ENCODE data around the gene PLA2G4F.

Gene PLA2G4F

DNA sequence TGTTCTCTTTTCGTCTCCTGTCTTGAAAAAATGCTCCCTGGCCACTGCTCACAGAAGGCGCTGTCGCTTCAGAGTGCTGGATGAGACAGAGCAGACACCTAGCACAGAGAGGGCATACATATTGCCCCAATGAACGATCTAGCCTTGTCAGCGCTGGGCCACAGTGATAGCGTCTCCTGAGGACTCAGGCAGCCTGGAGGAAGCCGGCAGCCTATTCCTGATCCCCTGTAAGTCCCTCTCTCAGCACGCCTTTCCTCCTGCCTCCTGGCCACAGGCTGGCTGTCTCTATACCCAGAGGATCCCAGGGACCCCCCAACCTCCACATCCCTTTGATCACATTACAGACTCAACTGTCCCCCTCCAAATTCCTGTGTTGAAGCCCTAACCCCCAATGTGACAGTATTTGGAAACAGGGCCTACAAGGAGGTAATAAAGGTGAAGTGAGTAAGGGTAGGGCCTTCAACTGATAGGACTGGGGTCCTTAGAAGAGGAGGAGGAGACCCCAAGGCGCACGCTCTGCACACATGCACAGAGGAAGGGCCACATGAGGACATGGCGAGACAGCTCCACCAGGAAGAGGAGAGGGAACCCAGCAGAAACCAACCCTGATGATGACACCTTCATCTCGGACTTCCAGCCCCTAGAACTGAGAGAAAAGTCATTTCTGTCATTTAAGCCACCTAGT, 7.5 kb downstream of the PLA2G4F start:
- DNase-seq (ENCODE audit: low read depth) = no peak

DNA sequence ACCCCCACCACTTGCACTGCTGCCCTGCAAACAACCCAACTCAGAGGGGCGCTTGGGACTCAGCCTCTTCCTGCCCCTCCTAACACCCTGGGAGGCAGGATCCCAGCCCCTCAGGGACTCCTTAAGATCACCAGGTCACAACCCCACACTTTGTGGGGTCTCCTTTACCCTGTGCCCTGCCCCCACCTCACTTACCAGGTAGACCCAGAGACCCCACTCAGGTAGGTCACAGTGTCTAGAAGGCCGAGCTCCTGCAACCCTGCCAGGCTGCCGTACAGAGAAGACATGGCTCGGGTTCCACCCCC, 9.1 kb downstream of the PLA2G4F start:
- DNase-seq (ENCODE audit: low read depth) = no peak

DNA sequence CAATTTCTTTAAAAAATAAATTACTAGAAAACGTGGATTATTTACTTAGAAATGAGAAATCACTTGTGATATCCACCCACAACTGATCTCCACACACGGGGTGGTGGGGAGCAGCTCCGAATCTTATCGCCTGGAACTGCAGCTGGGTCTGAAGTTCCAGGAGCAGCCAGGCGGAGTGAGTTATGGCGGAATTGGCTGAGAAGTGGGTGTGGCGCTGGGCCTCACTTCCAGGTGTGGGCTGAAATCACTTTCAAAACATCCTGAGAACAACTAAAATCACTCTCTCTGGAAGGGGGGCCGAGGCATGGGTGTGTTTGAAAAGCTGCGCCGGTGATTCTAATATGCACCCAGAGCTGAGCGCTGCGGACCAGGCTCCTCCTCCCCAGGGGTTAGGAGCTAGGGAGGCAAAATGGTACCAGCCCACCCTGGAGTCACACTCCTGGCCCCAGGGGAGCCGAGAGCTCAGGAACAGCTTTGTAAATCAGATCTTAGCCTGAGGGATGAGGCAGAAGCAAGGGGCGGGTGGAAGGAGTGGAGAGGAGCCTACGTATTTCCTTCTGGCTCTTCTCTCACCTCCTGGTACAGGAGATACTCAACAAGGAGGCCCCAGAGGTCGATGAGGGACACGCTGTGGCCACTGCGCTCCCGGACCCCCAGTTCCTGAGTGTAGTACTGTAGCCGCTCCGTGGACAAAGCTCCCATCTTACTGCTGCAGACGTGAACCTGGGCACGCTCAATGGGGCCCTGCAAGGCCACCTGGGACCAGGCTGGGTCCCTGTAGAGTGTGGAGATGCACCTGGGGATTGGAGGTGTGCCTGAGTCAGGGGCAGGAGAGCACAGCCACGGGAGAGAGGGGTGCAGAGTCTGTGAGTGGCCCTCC, 9.6 kb downstream of the PLA2G4F start:
- no peak for DNase-seq (ENCODE audit: low read depth)

DNA sequence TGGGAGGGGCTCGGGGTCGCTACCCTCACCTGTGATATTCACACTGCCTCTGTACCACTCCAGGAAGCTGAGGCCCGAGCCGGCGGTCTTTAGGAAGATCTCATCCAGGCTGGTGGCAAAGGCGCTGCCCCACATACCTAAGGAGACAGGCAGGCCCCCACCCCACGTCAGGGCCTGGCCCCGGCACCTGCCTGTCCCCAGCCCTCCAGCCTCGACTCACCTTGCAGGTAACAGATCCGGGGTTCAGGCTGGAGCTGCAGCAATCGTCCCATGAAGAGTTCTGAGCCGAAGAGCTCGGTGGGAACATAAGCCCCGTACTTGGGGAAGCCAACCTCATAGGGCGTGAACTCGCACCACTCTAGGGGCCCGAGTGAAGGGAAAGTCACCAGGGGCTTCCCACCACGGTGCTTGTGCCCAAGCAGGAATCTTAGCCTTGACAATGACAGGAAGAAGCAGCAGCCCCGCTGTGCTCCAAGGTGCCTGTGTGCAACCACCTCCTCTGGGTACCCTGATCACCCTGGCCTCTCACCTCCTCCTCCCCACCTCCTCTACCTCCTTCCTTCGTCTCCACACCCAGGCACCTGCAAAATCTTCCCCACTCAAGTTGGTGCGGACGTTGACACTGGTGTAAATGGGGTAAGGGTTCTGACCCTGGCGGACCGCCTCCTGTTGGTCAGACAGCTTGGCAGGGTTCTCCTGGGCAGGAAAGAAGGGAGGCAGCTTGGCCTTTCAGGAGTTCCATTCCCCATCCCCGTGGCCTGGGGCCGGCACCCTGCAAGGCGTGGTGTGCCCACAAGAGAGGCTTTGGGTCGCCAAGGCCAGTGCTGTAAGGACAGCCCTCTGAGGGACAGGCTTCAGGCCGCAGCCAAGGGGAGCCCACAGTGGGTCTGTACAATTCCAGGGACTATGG, 10.6 kb downstream of the PLA2G4F start:
- DNase-seq (ENCODE audit: low read depth) = no peak

DNA sequence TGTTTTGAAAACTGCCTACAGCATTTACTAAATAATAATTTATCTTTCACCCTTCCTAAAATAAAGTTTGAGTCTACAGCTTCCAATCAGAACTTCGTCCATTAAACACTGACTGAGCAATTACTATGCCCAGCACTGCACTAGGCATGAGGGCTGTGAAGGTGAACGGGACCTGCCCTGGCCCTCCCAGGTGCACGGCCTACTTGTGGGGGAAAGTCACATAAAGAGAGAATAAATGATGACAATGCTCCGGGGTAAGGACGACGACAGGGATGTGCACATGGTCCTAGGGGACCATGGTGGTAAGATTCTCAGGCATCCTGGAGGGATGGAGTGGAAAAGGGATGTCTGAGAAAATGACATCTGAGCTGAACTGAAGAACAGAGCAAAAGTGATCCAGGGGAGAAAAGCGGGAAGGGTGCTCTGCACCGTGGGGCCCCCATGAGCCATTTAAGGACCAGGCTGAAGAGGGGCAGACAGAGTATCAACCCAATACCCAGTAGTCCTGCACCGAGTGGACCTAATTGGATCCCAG, 11.5 kb downstream of the PLA2G4F start:
- DNase-seq (ENCODE audit: low read depth) = no peak

DNA sequence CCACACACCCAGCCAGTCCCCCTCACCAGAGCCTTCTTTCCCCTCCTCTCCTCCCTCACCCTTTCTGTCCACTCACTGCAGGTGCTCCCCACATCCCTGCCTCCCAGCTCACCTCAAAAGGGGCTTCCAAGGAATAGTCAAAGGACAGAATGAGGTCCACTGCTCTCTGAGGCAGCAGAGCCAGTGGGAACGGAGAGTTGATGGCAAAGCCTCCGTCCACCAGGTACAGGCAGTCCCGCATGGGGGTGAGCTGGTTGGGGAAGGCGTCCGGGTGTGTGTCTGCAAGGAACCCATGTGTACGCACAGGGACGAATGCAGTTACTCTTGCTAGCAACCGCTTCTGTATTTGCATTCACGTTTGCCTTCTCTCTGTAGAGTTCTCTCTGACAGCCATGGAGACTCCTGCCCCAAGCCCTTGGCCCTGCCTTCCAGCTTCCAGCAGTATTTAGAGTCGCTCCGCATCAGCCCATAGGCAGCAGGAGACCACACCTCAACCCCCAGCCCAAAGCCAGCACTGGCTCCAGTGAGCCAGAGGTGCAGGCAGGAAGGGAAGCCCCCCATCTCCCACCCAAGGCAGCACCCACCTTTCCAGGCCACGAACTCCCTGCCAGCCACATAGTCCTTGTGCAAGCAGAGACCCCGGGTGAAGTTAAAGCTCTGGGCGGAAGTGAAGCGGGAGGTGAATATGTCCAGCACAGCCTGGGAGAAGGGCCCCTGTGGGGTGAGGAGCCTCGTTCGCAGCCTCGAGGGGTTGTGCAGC, 12.4 kb downstream of the PLA2G4F start:
- no peak for DNase-seq (ENCODE audit: low read depth)

DNA sequence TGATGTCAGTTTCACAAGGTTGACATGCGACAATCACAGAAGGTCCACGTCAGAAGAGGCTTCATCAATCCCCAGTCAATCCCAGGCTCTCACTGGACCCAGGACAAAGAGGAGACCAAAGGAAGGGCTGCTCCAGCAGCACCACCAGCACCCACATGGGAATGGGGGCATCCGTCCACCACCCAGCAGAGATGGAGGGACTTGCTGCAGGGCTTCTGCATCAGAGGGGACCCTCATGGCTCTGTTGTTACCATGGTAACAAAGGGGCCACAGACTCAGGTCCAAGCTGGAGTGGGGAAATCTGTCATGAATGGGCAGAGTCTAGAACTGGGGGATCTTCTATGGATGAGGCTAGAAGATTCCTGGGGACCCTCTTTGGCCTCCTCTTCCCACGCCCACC, 13.1 kb downstream of the PLA2G4F start:
- DNase-seq (ENCODE audit: low read depth) = no peak

DNA sequence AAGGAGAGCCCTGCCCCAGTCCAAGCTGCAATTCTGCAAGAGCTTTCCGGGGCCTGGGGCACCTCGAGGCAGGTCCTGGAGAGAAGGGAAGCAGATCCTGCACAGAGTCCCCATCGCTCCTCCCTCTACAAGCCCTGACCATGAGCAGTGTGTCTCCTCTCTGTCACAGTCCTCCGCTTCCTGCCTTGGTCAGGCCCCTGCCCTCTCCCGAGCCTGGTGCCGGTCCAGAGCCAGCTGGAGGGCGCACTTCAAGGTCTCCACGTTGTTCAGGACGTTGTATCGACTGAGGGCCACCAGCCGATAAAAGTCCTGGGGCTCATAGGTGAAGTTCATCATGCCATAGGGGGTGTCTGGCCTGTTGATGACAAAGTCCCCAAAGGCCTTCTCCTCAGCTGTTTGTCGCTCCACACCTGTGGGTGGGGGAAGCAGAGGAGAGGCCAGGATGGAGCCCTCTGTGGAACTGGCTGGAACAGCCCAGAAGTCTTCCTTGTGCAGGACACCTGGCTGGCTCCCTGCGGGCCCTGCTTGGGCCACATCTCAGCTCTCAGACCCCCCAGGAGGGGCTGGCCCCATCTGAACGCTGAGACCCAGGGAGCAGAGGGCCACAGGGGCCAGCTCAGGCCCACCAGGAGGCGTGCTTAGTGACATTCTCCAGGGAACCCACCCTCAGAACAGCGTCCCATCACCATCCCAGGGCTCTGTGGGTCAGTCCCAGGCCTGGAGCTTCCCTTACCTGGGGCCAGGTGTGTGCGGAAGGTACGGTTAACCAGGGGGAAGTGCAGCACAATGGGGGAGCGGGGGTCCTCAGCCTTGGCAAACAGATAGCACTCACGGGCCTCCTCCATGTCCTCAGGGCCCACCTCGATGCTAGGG, 14.4 kb downstream of the PLA2G4F start:
- DNase-seq (ENCODE audit: low read depth) = no peak

DNA sequence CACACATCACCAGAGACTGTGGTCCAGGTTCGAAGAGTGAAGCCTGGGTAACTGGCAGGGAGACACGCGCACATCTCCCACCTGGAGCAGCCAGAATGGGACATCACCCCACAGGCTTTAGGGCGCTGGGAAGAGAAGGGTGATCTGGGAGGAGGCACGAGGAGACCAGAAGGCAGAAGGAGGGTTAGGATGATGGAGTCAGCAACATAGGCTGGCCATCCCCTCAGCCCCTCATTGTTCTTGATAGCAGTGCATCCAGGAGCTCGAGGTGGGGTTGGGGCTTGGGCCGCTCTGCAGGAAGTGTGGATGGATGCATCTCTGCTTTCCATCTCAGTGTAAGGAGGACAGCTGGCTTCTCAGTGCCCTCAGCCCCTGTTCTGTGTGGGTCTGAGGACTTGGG, 15.2 kb downstream of the PLA2G4F start:
- DNase-seq (ENCODE audit: low read depth) = no peak

DNA sequence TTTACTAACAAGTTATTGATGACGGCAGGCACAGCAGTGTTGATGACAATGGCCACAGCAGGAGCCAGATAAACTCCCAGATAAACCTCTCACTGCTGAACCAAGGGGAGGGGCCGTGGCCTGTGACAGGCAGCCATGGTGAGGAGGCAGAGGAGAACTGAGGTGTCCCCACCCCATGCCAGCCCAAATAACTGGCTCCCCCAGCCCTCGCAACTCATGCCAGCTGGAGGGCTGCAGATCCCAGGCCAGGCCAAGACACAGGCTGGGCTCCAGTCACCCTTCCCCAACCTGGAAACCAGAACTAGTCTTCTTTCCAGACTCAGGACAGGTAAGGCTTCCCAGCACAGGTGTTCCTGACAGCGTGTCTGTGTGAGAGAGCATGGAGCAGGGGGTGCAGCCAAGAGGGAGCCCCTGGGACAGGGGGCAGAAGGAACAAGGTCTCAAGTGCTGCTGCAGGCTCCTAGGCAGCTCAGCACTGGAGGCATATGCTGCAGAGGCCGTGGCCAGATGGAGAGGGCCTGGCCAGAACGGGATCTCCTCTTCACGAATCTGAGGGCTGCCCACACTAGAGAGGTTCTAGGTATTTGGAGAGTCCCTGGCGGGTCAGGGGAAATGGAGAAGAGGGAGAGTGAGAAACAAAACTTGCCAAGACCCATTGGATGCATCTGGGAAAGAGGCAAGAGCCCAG, 15.9 kb downstream of the PLA2G4F start:
- no peak for DNase-seq (ENCODE audit: low read depth)

DNA sequence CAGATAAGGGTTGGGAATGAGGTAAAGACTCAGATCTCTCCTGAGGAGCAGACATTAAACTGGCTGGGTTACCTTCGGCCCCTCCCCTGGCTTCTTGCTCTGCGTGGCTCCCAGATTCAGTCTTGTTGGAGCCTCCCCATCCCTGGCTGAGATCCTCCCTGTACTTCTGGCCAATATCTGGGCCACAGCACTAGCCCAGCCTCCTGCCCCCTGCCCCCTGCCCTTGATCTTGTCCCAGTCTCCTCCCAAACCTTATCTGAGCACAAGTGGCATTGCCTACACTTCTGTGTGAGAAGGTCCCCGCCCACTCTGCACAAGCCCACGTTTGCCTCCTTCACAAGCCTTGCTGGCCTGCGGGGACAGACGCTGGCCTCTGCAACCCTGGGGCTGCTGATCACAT, 16.8 kb downstream of the PLA2G4F start:
- no peak for DNase-seq (ENCODE audit: low read depth)

DNA sequence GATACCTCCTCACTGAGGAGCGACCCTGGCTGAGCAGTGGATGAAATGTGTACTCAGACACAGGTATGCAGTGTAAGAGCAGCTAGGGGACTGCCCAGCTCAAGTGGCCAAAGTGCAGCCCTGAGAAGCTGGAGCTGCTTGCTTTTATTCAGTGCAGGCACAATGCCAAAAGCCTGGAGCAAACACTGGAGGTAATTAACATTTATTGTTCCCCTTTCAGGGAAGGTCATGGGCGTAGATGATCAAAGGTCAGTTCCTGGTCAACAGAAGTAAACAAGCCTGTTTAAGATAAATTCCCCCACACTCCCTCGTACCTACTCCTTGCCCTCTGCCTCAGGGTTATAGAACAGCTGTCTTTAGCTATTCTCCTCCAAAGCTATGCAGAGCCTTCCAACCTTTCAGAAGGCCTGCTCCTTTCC, 17.5 kb downstream of the PLA2G4F start:
- no peak for DNase-seq (ENCODE audit: low read depth)

DNA sequence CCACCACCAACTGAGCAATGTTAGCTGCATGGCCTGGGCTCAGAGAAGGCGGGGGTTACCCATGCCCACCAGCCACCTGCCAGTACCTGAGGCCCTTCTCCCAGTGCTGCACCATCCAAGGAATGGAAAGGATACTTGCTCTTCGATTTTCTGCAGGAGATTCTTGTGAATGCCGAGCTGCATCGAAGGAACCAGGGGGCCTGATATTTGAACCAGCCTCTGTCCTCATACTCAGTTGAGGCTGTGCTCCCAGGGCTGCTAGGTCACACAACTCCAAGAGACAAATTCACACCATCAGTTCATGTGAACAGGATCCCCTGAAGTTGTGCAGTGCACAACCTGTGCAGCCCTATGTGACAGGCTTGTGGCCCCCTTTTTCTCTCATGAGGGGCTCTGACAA, 18.0 kb downstream of the PLA2G4F start:
- no peak for DNase-seq (ENCODE audit: low read depth)

DNA sequence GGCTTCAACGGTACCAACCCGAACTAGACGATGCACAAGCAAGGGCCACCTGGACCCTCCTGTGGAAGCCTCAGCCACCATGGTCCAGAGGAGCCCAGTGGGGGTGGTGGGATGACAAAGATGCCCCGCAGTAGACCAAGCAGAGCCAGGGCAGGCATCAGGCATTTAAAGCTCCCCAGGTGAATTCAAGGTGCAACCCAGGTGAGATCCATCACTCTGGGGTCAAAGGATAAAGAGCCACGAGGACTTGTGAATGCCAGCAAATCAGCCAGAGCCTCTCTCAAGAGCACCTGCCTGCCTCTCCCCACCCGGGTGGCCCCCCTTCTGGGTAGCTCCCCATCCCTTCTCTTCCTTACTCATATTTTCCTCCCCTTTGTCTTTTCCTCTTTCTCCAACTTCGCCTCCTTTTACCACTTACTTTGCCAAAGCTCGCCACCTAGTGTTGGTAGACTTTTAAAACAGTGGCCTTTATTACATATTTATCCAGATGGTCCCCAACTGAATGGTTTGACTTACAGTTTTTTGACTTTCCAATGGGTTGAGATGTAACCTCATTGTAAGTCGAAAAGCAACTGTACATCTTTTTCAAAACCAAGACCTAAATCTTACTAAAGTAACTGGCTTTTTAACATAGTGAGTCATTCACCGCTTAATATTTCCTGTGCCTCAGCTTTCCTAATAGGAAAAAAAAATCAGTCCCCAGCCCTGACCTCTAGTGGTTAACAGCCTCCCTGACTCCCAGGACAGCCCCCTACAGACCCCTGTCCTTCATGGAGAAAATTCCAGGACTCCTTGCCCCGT, 18.8 kb downstream of the PLA2G4F start:
- DNase-seq (ENCODE audit: low read depth) = peak; percentile 24

DNA sequence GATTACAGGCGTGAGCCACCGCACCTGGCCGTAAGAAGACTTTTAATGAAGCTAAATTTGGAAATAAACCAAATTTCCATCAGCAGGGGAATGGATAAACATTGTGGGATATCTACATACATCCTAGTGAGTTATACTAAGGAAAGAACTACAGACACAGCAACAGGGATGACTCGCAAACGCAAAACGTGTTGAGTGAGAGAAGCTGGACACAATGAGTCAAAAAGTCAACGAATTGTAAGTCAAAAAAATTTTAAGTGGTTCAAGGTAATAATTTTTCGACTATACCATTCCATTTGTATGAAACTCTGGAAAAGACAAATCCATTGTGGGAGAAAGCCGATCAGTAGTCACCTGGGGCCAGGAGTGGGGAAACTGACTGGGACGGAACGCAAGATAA, 19.9 kb downstream of the PLA2G4F start:
- DNase-seq (ENCODE audit: low read depth) = no peak

DNA sequence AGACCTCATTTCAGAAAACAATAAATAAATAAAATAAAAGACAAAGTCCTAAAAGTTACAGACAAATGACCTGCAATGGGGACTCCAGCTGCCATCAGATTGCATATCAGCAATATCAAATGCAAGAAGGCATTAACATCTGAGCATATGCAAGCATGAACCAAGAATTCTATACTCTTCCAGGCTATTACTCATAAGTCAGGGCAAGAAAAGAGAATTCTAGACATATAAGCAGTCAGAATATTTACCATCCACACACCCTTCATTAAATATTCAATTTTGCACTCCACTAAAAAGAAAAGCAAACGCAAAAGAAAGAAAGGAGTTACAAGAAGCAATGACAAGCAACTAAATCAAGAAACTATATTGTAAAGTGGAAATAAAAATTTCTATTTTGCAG, 21.1 kb downstream of the PLA2G4F start:
- DNase-seq (ENCODE audit: low read depth) = no peak

DNA sequence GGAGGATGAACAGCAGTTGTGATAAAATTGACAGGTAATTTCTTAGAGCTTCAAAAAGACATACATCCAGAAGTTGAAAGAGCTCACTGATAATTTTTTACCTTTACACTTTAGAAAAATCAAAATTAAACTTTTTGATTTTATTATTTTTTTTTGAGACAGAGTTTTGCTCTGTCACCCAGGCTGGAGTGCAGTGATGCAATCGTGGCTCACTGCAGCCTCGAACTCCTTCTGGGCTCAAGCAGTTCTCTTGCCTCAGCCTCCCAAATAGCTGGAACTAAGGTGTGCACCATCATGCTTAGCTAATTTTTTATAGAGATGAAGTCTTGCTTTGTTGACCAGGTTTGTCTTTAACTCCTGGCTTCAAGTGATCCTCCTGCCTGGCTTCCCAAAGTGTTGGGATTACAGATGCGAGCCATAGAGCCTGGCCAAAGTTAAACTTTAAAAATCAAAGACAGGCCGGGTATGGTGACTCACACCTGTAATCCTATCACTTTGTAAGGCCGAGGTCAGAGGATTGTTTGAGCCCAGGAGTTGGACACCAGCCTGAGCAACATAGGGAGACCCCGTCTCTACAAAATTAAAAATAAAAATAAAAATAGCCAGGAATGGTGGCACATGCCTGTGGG, 21.7 kb downstream of the PLA2G4F start:
- no peak for DNase-seq (ENCODE audit: low read depth)

DNA sequence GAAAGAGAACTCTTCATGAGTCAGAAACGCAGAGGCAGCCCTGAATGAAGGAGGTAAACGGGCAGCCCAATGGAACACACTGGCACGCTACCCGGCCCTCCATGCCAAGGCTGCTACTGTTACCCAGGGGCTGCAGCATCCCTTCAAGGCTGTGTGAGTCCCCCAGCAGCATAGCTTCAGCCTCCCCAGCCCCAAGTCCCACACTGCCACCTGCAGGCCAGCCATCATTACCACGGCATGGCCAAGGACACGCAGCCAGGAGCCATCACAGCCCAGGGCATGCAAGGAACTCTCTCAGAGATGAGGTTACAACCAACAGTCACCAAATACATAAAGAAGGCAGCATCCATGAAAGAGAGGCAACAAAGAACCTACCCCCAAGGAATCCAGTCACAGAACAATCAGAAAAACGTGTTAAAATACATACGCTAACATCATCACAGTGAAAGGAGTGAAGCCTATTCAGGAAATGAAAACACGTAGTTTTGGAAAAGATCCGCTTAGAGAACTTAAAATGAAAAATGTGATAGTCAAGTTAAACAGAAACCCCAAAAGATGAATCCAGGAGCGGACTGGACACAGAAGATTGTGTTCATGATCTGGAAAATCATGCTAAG, 22.4 kb downstream of the PLA2G4F start:
- no peak for DNase-seq (ENCODE audit: low read depth)
